ENCODE data around the gene LYZL2.
"Not testable (repeated sequence)": the region's sequence is repeated elsewhere in the genome, so short reads cannot be mapped to it uniquely, and the experiment has no call there.

Gene LYZL2

GRCh38 chr10:30629653-30630052, at the start of gene LYZL2:
Gene LYZL2, minus strand, starts transcription at chr10:30629753. Its CDS starts 2,838 bp downstream, at chr10:30626915.
- DNase-seq (ENCODE audit: low read depth, low spot score), result no peak

- DNase-seq (ENCODE audit: low read depth, low spot score), result not testable (repeated sequence)
These were observed 48.1 kb upstream of the LYZL2 start for GRCh38 chr10:30677616-30678015.

- DNase-seq (ENCODE audit: low read depth, low spot score), result not testable (repeated sequence)
These were observed 47.6 kb upstream of the LYZL2 start for GRCh38 chr10:30677146-30677545.

- DNase-seq (ENCODE audit: low read depth, low spot score), result no peak
These were observed 46.5 kb upstream of the LYZL2 start for GRCh38 chr10:30675791-30676718.

GRCh38 chr10:30674796-30675195, 45.2 kb upstream of the LYZL2 start:
- no peak for DNase-seq (ENCODE audit: low read depth, low spot score)

GRCh38 chr10:30673262-30673661, 43.7 kb upstream of the LYZL2 start:
- not testable (repeated sequence) for DNase-seq (ENCODE audit: low read depth, low spot score)

- not testable (repeated sequence) for DNase-seq (ENCODE audit: low read depth, low spot score)
These were observed 42.8 kb upstream of the LYZL2 start for GRCh38 chr10:30672338-30672737.

- peak; percentile 85 for DNase-seq (ENCODE audit: low read depth, low spot score)
These were observed 41.6 kb upstream of the LYZL2 start for GRCh38 chr10:30671026-30671616.

- DNase-seq (ENCODE audit: low read depth, low spot score), result not testable (repeated sequence)
These were observed 38.4 kb upstream of the LYZL2 start for GRCh38 chr10:30667982-30668381.

GRCh38 chr10:30663403-30663802, 33.9 kb upstream of the LYZL2 start:
- DNase-seq (ENCODE audit: low read depth, low spot score), result not testable (repeated sequence)

GRCh38 chr10:30662814-30663213, 33.3 kb upstream of the LYZL2 start:
- DNase-seq (ENCODE audit: low read depth, low spot score), result no peak

GRCh38 chr10:30660314-30660713, 30.8 kb upstream of the LYZL2 start:
- not testable (repeated sequence) for DNase-seq (ENCODE audit: low read depth, low spot score)

GRCh38 chr10:30656233-30656632, 26.7 kb upstream of the LYZL2 start:
- no peak for DNase-seq (ENCODE audit: low read depth, low spot score)

- DNase-seq (ENCODE audit: low read depth, low spot score), result not testable (repeated sequence)
These were observed 25.4 kb upstream of the LYZL2 start for GRCh38 chr10:30655001-30655400.

- peak; percentile 4 for DNase-seq (ENCODE audit: low read depth, low spot score)
These were observed 22.2 kb upstream of the LYZL2 start for GRCh38 chr10:30651470-30652397.

GRCh38 chr10:30647089-30647488, 17.5 kb upstream of the LYZL2 start:
- no peak for DNase-seq (ENCODE audit: low read depth, low spot score)

- DNase-seq (ENCODE audit: low read depth, low spot score), result peak; percentile 60
These were observed 15.8 kb upstream of the LYZL2 start for GRCh38 chr10:30645340-30645827.

GRCh38 chr10:30644408-30644861, 14.9 kb upstream of the LYZL2 start:
- DNase-seq (ENCODE audit: low read depth, low spot score), result peak; percentile 6

GRCh38 chr10:30643557-30644199, 14.1 kb upstream of the LYZL2 start:
- DNase-seq (ENCODE audit: low read depth, low spot score), result peak; percentile 19

- not testable (repeated sequence) for DNase-seq (ENCODE audit: low read depth, low spot score)
These were observed 13.3 kb upstream of the LYZL2 start for GRCh38 chr10:30642856-30643255.
